ENCODE measurements around the gene FGD4.

DNA sequence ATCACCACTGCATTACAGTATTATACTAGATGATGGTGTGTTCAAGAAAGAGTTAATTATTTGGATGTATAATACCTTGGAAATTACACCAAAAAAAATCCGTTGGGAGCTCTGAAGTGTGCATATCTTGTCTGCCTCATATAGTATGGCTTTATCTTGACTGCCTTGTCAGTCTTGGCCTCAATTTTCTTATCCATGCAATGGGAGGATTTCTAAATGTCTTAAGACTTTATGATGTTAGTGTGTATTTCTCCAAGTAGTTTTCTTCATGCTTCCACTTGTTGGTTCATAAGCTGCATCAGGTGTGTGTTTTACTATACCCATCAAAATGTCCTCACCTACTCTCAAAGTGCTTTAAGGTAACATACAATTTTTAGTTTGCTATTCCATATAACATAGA, 84.6 kb downstream of the FGD4 start:
- TF ChIP-seq, protein P1, sequence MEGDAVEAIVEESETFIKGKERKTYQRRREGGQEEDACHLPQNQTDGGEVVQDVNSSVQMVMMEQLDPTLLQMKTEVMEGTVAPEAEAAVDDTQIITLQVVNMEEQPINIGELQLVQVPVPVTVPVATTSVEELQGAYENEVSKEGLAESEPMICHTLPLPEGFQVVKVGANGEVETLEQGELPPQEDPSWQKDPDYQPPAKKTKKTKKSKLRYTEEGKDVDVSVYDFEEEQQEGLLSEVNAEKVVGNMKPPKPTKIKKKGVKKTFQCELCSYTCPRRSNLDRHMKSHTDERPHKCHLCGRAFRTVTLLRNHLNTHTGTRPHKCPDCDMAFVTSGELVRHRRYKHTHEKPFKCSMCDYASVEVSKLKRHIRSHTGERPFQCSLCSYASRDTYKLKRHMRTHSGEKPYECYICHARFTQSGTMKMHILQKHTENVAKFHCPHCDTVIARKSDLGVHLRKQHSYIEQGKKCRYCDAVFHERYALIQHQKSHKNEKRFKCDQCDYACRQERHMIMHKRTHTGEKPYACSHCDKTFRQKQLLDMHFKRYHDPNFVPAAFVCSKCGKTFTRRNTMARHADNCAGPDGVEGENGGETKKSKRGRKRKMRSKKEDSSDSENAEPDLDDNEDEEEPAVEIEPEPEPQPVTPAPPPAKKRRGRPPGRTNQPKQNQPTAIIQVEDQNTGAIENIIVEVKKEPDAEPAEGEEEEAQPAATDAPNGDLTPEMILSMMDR (IDR thresholded peaks at IDR 0.05; ENCODE audit: low read depth, low read length): no peak
- TF ChIP-seq MYC (IDR thresholded peaks at IDR 0.05; ENCODE audit: low read depth, low read length): no peak
- TF ChIP-seq, protein P2, sequence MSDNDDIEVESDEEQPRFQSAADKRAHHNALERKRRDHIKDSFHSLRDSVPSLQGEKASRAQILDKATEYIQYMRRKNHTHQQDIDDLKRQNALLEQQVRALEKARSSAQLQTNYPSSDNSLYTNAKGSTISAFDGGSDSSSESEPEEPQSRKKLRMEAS (IDR thresholded peaks at IDR 0.05; ENCODE audit: low read depth, low read length): no peak
- TF ChIP-seq POLR2A (IDR thresholded peaks at IDR 0.05; ENCODE audit: extremely low read depth, insufficient read length): no peak

All from NB4 (cell line).